Endothelial cell (in vitro differentiated cells): ENCODE results near the gene CCM2L. TPM values are rescaled to one million over a fixed set of nuclear protein-coding genes. Genes with fewer than 3 reads are reported as not detected.

Experiments
- DNase-seq: peaks from one replicate; pipeline ENCODE4 v3.0.0; 2021; ENCODE audit warnings: low spot score
- H3K27ac Mint-ChIP-seq: one replicate; pipeline ENCODE4 v1.8.0; 2021; ENCODE audit warnings: mixed read lengths, inconsistent platforms; ENCODE audit not compliant: unreplicated experiment
- H3K27me3 Mint-ChIP-seq: one replicate; pipeline ENCODE4 v1.8.0; 2021; ENCODE audit warnings: mild to moderate bottlenecking, moderate library complexity, mixed read lengths, inconsistent platforms; ENCODE audit not compliant: unreplicated experiment
- H3K36me3 Mint-ChIP-seq: one replicate; pipeline ENCODE4 v1.8.0; 2021; ENCODE audit warnings: mild to moderate bottlenecking, low read depth, mixed read lengths, inconsistent platforms; ENCODE audit not compliant: unreplicated experiment
- H3K4me1 Mint-ChIP-seq: one replicate; pipeline ENCODE4 v1.8.0; 2021; ENCODE audit warnings: mild to moderate bottlenecking, mixed read lengths, inconsistent platforms; ENCODE audit not compliant: unreplicated experiment
- H3K4me3 Mint-ChIP-seq: one replicate; pipeline ENCODE4 v1.8.0; 2021; ENCODE audit warnings: mild to moderate bottlenecking, mixed read lengths, inconsistent platforms; ENCODE audit not compliant: unreplicated experiment
- H3K9me3 Mint-ChIP-seq: one replicate; pipeline ENCODE4 v1.8.0; 2021; ENCODE audit warnings: mixed read lengths, inconsistent platforms; ENCODE audit not compliant: unreplicated experiment
- total RNA-seq: library from RNA; stranded (reverse); fragmentation: NEBNext Ultra II Directional; extraction: Animal tissue kit (Norgen Biotek cat#: 25700); gene quantifications from one replicate; pipeline ENCODE4 v1.2.1, GENCODE V29; 2021; ENCODE audit not compliant: unreplicated experiment
- TF ChIP-seq, protein P1 (sequence below): fragments of 200-600 bp; sonication (generic); IDR thresholded peaks from one replicate; pipeline ENCODE4 v1.5.0; 2021; ENCODE audit warnings: antibody characterized with exemption; ENCODE audit not compliant: unreplicated experiment

The CCM2L gene
- total RNA-seq, 1 donor from 2014 or later = 27.2 TPM

DNA sequence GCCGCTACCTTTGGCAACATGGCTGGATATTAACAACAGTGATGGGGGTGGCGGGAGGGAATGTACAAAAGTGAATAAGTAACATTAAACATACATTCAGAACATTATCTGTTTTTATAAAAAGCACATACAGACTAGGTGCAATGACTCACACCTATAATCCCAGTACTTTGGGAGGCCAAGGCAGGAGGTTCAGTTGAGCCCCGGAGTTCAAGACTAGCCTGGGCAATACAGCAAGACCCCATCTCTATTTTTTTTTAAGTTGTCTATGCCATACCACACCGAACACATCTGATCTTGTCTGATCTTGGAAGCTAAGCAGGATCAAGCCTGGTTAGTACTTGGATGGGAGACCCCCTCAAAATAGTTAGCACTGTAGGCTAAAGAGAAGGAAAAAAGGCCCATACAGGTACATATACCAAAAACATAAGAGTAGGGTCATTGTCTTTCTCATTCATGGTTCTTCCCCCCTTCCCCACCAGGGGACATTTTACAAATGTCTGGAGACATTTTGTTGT, 40.1 kb downstream of the CCM2L start:
- Mint-ChIP-seq H3K27me3 (peaks cover 15% of the 10 kb centered on the region), H3K36me3 (no peaks in the 10 kb centered on the region), H3K4me1 (peaks cover 9% of the 10 kb centered on the region), H3K27ac (no peak overlapping the region), H3K9me3 (no peaks in the 10 kb centered on the region), H3K4me3 (peak overlapping the region; percentile 18)
- DNase-seq = no peak
- TF ChIP-seq, protein P1, sequence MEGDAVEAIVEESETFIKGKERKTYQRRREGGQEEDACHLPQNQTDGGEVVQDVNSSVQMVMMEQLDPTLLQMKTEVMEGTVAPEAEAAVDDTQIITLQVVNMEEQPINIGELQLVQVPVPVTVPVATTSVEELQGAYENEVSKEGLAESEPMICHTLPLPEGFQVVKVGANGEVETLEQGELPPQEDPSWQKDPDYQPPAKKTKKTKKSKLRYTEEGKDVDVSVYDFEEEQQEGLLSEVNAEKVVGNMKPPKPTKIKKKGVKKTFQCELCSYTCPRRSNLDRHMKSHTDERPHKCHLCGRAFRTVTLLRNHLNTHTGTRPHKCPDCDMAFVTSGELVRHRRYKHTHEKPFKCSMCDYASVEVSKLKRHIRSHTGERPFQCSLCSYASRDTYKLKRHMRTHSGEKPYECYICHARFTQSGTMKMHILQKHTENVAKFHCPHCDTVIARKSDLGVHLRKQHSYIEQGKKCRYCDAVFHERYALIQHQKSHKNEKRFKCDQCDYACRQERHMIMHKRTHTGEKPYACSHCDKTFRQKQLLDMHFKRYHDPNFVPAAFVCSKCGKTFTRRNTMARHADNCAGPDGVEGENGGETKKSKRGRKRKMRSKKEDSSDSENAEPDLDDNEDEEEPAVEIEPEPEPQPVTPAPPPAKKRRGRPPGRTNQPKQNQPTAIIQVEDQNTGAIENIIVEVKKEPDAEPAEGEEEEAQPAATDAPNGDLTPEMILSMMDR = peak; percentile 27

DNA sequence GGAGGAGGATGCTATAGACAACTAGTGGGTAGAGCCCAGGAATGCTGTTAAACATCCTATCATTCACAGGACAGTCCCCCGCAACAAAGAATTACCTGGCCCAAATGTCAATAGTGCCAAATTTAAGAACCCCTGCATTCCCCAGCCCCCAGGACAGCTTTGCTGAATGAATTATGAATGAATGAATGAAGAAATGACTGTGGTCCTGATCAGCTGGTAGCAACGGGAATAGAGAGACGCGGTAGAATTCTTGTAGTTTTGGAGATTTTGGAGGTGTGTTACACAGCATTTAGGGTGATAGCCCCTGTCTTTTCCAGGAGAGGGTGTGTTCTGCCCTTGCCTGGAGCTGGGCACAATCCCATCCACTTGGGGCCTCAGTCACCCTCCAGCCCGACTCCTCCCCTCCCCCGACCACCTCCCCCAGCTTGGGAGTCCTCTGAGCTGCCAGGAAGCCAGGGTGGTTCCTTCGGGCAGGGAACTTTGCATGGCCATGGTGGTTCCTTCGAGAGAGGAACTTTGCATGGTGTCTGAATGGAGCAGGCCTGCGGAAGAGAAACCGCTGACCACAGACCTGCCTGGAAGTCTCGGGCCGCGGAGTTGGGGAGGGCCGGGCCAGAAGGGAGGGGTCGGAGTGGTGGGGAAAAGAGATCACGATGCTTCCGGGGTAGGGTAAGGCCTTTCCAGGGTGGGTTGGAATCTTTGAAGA, 40.8 kb downstream of the CCM2L start:
- Mint-ChIP-seq H3K36me3 (no peaks in the 10 kb centered on the region), H3K9me3 (no peaks in the 10 kb centered on the region), H3K27ac (no peak overlapping the region), H3K4me1 (peaks cover 9% of the 10 kb centered on the region), H3K27me3 (peaks cover 15% of the 10 kb centered on the region), H3K4me3 (peak overlapping the region; percentile 18)
- TF ChIP-seq, protein P1 = peak; percentile 7
- DNase-seq = no peak

DNA sequence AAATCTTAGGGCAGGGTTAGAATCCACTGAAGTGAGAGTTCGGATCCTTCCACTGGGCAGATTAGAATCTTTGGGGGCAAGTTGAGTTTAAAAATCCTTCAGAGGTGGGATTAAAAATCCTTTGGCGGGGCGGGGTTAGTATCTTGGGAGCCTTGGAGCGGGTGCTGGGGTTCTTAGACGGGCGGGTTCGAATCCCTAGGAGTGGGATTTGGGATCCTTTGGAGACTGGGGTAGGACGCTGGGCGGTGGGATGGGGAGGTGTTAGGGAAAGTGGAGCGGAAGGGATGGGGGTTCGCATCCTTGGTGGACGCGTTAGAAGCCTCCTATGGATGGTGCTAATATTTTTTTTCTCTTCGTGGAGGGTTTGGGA, 41.5 kb downstream of the CCM2L start:
- H3K27me3 Mint-ChIP-seq = peaks cover 15% of the 10 kb centered on the region
- H3K4me3 Mint-ChIP-seq = peak overlapping the region; percentile 81
- H3K4me1 Mint-ChIP-seq = peaks cover 9% of the 10 kb centered on the region
- TF ChIP-seq, protein P1 = no peak
- H3K9me3 Mint-ChIP-seq = no peaks in the 10 kb centered on the region
- H3K27ac Mint-ChIP-seq = no peak overlapping the region
- H3K36me3 Mint-ChIP-seq = no peaks in the 10 kb centered on the region
- no peak for DNase-seq

DNA sequence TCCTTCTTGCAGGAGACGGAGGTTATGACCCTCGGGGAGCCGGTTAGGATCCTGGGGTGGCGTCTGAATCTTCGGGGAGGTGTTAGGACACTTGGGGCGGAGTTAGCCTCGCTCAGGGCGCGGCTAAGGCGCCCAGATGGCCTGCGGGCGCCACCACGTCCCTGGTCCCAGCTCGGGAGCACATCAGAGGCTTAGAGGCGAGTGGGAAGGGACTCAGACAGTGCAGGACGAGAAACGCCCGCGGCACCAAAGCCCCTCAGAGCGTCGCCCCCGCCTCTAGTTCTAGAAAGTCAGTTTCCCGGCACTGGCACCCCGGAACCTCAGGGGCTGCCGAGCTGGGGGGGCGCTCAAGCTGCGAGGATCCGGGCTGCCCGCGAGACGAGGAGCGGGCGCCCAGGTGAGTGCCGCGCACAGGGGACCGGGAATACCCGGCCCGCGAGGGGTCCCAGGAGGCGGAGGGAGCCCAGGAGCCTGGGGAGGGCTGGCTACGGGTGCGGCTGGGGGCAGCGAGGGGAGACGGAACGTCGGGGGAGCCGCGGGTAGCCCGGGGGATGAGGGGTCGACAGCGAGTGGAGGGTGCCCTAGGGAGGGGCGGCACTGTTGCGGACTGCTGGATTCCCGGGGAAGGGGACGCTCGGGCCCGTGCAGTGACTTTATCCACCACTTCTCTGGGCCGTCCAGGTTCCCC, 42.0 kb downstream of the CCM2L start, which contains the start of gene HCK:
Gene HCK (plus strand): TSS at position 153 of the 688 bp plus-strand sequence.
- H3K9me3 Mint-ChIP-seq = no peaks in the 10 kb centered on the region
- peaks cover 9% of the 10 kb centered on the region for H3K4me1 Mint-ChIP-seq
- TF ChIP-seq, protein P1 = no peak
- H3K27me3 Mint-ChIP-seq = peaks cover 15% of the 10 kb centered on the region
- no peak for DNase-seq
- no peak within 1 kb of the TSS for H3K27ac Mint-ChIP-seq
- H3K36me3 Mint-ChIP-seq = no peaks in the 10 kb centered on the region
- peak within 1 kb of the TSS; percentile 81 for H3K4me3 Mint-ChIP-seq

DNA sequence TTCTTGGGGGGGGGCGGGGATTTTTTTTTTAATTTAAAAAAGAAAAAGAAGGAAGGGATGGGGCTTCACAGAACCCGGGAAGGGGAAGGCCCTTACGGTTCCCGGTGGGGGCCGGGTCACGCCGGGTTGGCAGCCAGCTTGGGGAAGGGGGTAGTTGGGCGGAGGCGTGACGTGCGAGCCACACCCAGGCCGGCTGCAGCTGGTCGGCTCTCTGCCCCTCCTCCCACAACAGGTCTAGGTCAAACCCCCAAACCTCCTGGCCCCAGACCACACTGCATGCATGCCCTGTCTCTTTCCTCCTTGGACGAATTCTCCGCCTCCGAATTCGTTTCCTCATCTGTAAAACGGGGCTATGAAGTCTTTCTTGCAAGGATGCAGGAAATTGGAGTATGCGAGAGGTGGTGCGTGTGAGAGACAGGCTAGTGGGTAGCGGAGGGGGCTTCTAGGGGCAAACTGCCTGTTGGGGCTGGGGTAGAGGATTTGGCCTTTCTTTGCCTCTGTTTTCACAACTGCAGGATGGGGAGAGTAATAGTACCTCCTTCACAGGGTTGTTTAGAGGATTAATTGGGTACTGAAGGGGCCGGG, 42.6 kb downstream of the CCM2L start:
- DNase-seq = no peak
- Mint-ChIP-seq H3K4me1 (peaks cover 9% of the 10 kb centered on the region), H3K4me3 (no peak overlapping the region), H3K36me3 (no peaks in the 10 kb centered on the region), H3K27ac (no peak overlapping the region), H3K27me3 (peaks cover 15% of the 10 kb centered on the region), H3K9me3 (no peaks in the 10 kb centered on the region)
- TF ChIP-seq, protein P1 = no peak
